PFSK-1 (cell line): Measurements from ENCODE around the gene POMC.

Experiments
- FOXP2 ChIP-seq: optimal IDR thresholded peaks from 2 replicates; pipeline ENCODE3; 2011; ENCODE audit warnings: borderline replicate concordance, control low read depth, inconsistent platforms; ENCODE audit not compliant: insufficient read depth; ENCODE audit errors: extremely low read length, extremely low read depth
- POLR2AphosphoS5 ChIP-seq: IDR thresholded peaks from 2 replicates; pipeline ENCODE4 v1.6.1; 2012; ENCODE audit warnings: low read depth, mild to moderate bottlenecking, control low read depth, low read length, moderate library complexity
- SIN3A ChIP-seq: IDR thresholded peaks from 2 replicates; pipeline ENCODE4 v1.6.1; 2012; ENCODE audit warnings: mild to moderate bottlenecking, low read length, moderate library complexity, borderline replicate concordance; ENCODE audit not compliant: insufficient read depth
- TAF1 ChIP-seq: IDR thresholded peaks from 2 replicates; pipeline ENCODE4 v1.6.1; 2012; ENCODE audit warnings: low read length, control low read depth, borderline replicate concordance; ENCODE audit not compliant: insufficient read depth
- TF ChIP-seq, protein P1 (sequence below), 2 experiments: IDR thresholded peaks; 2 replicates each; pipeline versions ENCODE4 v1.6.1 to v1.8.0; 2011 to 2012; ENCODE audit warnings: low read depth in 2 of 2, low read length in 2 of 2, control low read depth in 1 of 2, inconsistent platforms in 1 of 2, mild to moderate bottlenecking in 1 of 2, moderate library complexity in 1 of 2; ENCODE audit not compliant: insufficient read depth in 1 of 2

DNA sequence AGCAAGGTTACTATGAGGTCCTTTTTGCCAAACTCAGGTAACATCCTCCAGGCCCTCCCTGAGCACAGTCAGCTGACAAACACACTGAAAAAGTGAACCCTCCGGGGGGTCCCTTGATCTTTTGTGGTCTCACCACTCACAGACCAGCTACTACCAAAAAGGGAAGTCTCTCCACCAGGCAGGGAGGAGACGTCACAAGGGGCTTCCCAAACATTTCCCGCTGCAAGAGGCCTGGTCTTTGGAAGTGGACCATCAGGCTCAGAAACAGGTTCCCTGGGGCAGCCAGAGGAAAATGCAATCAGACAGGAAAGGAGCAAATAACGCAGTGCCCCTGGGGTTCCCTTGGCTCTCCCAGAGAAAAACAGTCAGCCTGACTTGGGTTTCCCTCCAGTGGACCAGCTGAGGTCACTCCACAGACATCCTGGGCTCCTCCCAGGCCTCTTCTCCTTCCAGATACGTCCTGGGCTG lies 38.7 kb upstream of the POMC start:
- TF ChIP-seq SIN3A (no peak), TAF1 (no peak), POLR2AphosphoS5 (no peak), FOXP2 (no peak)
- TF ChIP-seq, protein P1, sequence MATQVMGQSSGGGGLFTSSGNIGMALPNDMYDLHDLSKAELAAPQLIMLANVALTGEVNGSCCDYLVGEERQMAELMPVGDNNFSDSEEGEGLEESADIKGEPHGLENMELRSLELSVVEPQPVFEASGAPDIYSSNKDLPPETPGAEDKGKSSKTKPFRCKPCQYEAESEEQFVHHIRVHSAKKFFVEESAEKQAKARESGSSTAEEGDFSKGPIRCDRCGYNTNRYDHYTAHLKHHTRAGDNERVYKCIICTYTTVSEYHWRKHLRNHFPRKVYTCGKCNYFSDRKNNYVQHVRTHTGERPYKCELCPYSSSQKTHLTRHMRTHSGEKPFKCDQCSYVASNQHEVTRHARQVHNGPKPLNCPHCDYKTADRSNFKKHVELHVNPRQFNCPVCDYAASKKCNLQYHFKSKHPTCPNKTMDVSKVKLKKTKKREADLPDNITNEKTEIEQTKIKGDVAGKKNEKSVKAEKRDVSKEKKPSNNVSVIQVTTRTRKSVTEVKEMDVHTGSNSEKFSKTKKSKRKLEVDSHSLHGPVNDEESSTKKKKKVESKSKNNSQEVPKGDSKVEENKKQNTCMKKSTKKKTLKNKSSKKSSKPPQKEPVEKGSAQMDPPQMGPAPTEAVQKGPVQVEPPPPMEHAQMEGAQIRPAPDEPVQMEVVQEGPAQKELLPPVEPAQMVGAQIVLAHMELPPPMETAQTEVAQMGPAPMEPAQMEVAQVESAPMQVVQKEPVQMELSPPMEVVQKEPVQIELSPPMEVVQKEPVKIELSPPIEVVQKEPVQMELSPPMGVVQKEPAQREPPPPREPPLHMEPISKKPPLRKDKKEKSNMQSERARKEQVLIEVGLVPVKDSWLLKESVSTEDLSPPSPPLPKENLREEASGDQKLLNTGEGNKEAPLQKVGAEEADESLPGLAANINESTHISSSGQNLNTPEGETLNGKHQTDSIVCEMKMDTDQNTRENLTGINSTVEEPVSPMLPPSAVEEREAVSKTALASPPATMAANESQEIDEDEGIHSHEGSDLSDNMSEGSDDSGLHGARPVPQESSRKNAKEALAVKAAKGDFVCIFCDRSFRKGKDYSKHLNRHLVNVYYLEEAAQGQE (IDR thresholded peaks at IDR 0.05; ENCODE audit: insufficient read depth in 1 of 2, low read depth in 2 of 2, low read length in 2 of 2) = no peak
